T-helper 2 cell treated with Interferon-gamma antibody and Interleukin-4, amounts not matched to agents 100 ng/mL and 5 ng/mL, for 36 hours (primary cell): Measurements from ENCODE around the gene RNF151. TPM values are rescaled to one million over a fixed set of nuclear protein-coding genes. Genes with fewer than 3 reads are reported as not detected.

Experiments
- intact Hi-C: fragments of 100-400 bp; cut with micrococcal nuclease; formaldehyde crosslinking; loops from one replicate; pipeline ENCODE4 v1.15.1; 2023
- total RNA-seq: library from RNA; stranded (reverse); gene quantifications from 2 replicates; pipeline ENCODE4 v1.2.3, GENCODE V29; 2022

RNF151 gene
- total RNA-seq, 1 donor from 2014 or later, result 0.18 TPM

- intact Hi-C loops, result no loop called here
These were observed 9.0 kb downstream of the RNF151 start for GRCh38 chr16:1975432-1976215.

GRCh38 chr16:1976216-1976520, 9.5 kb downstream of the RNF151 start:
- intact Hi-C loops, result no loop called here

GRCh38 chr16:1976951-1977874, 10.6 kb downstream of the RNF151 start:
- intact Hi-C loops, result no loop called here

GRCh38 chr16:1977875-1978268, 11.2 kb downstream of the RNF151 start:
- intact Hi-C loops, result no loop called here

GRCh38 chr16:1978476-1979120, 11.9 kb downstream of the RNF151 start:
- intact Hi-C loops, result no loop called here

GRCh38 chr16:1979271-1980029, 12.8 kb downstream of the RNF151 start:
- intact Hi-C loops, result no loop called here

- intact Hi-C loops, result no loop called here
These were observed 13.5 kb downstream of the RNF151 start for GRCh38 chr16:1980030-1980769.

GRCh38 chr16:1980770-1981087, 14.1 kb downstream of the RNF151 start:
- intact Hi-C loops, result no loop called here

GRCh38 chr16:1981398-1981836, 14.8 kb downstream of the RNF151 start, which contains the start of gene NOXO1:
Gene NOXO1, minus strand, starts transcription at chr16:1981469. Its CDS starts 290 bp downstream, at chr16:1981179.
- intact Hi-C loops, result no loop called here

- intact Hi-C loops, result no loop called here
These were observed 15.4 kb downstream of the RNF151 start for GRCh38 chr16:1982013-1982433.

- intact Hi-C loops, result loop anchor here (1.0 kb wide), 1 partner anchor 8 kb away; no protein-coding TSS in a partner anchor
These were observed 16.4 kb downstream of the RNF151 start for GRCh38 chr16:1982991-1983543.

- intact Hi-C loops, result loop anchor here (1.0 kb wide), 2 partner anchors 8 to 11 kb away; partner anchors contain the start of gene TBL3
These were observed 17.1 kb downstream of the RNF151 start, which contains the start of gene GFER for GRCh38 chr16:1983544-1984346. Gene GFER, plus strand, starts transcription at chr16:1984193. Its CDS starts 26 bp downstream, at chr16:1984219.

GRCh38 chr16:1984347-1985225, 17.9 kb downstream of the RNF151 start:
- intact Hi-C loops, result loop anchor here (1.0 kb wide), 1 partner anchor 12 kb away; the partner anchor contains the start of gene TBL3

GRCh38 chr16:1985466-1986150, 19.0 kb downstream of the RNF151 start:
- intact Hi-C loops, result no loop called here

GRCh38 chr16:1987198-1987597, 20.5 kb downstream of the RNF151 start:
- intact Hi-C loops, result no loop called here

GRCh38 chr16:1989209-1990100, 22.8 kb downstream of the RNF151 start, which contains the start of gene SYNGR3:
Gene SYNGR3, plus strand, starts transcription at chr16:1989970. Its CDS starts 133 bp downstream, at chr16:1990103.
- intact Hi-C loops, result loop anchor here (2.0 to 5.0 kb wide), 2 partner anchors 25 to 763 kb away; partner anchors contain the start of genes RPS2 and SRRM2
